GM18909 (cell line): ENCODE measurements around the gene ZCCHC7.

Experiments used
- ATAC-seq: cut with Tn5 transposase; IDR thresholded peaks from one replicate; pipeline ENCODE4 v1.9.1; 2021; ENCODE audit warnings: mild to moderate bottlenecking; ENCODE audit not compliant: unreplicated experiment, poor library complexity

ZCCHC7 gene

GRCh38 chr9:37242089-37242488 is 121.7 kb downstream of the ZCCHC7 start:
- ATAC-seq = no peak

- ATAC-seq = no peak
Measured at GRCh38 chr9:37243588-37244345, 123.4 kb downstream of the ZCCHC7 start.

- no peak for ATAC-seq
Measured at GRCh38 chr9:37246826-37247225, 126.5 kb downstream of the ZCCHC7 start.

- ATAC-seq = no peak
Measured at GRCh38 chr9:37248651-37249163, 128.3 kb downstream of the ZCCHC7 start.

GRCh38 chr9:37251452-37251851 is 131.1 kb downstream of the ZCCHC7 start:
- no peak for ATAC-seq

GRCh38 chr9:37253377-37253937 is 133.1 kb downstream of the ZCCHC7 start:
- ATAC-seq = no peak

- ATAC-seq = no peak
Measured at GRCh38 chr9:37255187-37255586, 134.8 kb downstream of the ZCCHC7 start.

- no peak for ATAC-seq
Measured at GRCh38 chr9:37255944-37256862, 135.8 kb downstream of the ZCCHC7 start.

- ATAC-seq = no peak
Measured at GRCh38 chr9:37259951-37260350, 139.6 kb downstream of the ZCCHC7 start.

GRCh38 chr9:37262410-37262809 is 142.0 kb downstream of the ZCCHC7 start:
- ATAC-seq = no peak

GRCh38 chr9:37264539-37264938 is 144.2 kb downstream of the ZCCHC7 start:
- no peak for ATAC-seq

- ATAC-seq = no peak
Measured at GRCh38 chr9:37266630-37267029, 146.3 kb downstream of the ZCCHC7 start.

GRCh38 chr9:37269221-37269620 is 148.8 kb downstream of the ZCCHC7 start:
- no peak for ATAC-seq

- ATAC-seq = no peak
Measured at GRCh38 chr9:37271679-37272078, 151.3 kb downstream of the ZCCHC7 start.

- ATAC-seq = no peak
Measured at GRCh38 chr9:37273595-37273994, 153.2 kb downstream of the ZCCHC7 start.

GRCh38 chr9:37281541-37281940 is 161.2 kb downstream of the ZCCHC7 start:
- no peak for ATAC-seq

- no peak for ATAC-seq
Measured at GRCh38 chr9:37283730-37284325, 163.5 kb downstream of the ZCCHC7 start.

- no peak for ATAC-seq
Measured at GRCh38 chr9:37284636-37285035, 164.3 kb downstream of the ZCCHC7 start.

- ATAC-seq = no peak
Measured at GRCh38 chr9:37286530-37287175, 166.3 kb downstream of the ZCCHC7 start.

- ATAC-seq = no peak
Measured at GRCh38 chr9:37287317-37287716, 166.9 kb downstream of the ZCCHC7 start.
